Stimulated activated effector memory CD8-positive, alpha-beta T cell treated with anti-CD3 and anti-CD28 coated beads, Interleukin-12 subunit alpha, Interleukin-12 subunit beta, amount 100 ng/mL, for 72 hours (primary cell): Measurements from ENCODE around the gene OR2M2.

Experiments
- ATAC-seq: fragments of 150-1000 bp; cut with Tn5 transposase; 2 replicates; pipeline ENCODE4 v1.10.0; 2021
- DNase-seq, 2 donors: peaks; one replicate each; pipeline ENCODE4 v3.0.0; 2021 to 2022; ENCODE audit warnings: low spot score in 2 of 2
- H3K27ac Mint-ChIP-seq: one replicate; pipeline ENCODE4 v1.8.0; 2022; ENCODE audit warnings: mild to moderate bottlenecking, mixed read lengths
- H3K36me3 Mint-ChIP-seq: one replicate; pipeline ENCODE4 v1.8.0; 2022; ENCODE audit warnings: mild to moderate bottlenecking, mixed read lengths
- H3K4me1 Mint-ChIP-seq: one replicate; pipeline ENCODE4 v1.8.0; 2022; ENCODE audit warnings: mixed read lengths
- H3K4me3 Mint-ChIP-seq: one replicate; pipeline ENCODE4 v1.8.0; 2022; ENCODE audit warnings: mild to moderate bottlenecking, mixed read lengths
- H3K9me3 Mint-ChIP-seq: one replicate; pipeline ENCODE4 v1.8.0; 2022; ENCODE audit warnings: mixed read lengths

The OR2M2 gene

GRCh38 chr1:248174521-248174920 is at the start of gene OR2M2:
Gene OR2M2 (plus strand): TSS chr1:248174821. CDS start chr1:248179986, 5,165 bp downstream.
- no peaks in the 10 kb centered on the region for H3K9me3 Mint-ChIP-seq
- no peak within 1 kb of the TSS for H3K27ac Mint-ChIP-seq
- H3K4me3 Mint-ChIP-seq: no peak within 1 kb of the TSS
- ATAC-seq: no peak
- H3K36me3 Mint-ChIP-seq: no peaks in the 10 kb centered on the region
- DNase-seq: no peak
- H3K4me1 Mint-ChIP-seq: no peaks in the 10 kb centered on the region

GRCh38 chr1:248127653-248128052 is 47.0 kb upstream of the OR2M2 start:
- peaks cover 26% of the 10 kb centered on the region for H3K9me3 Mint-ChIP-seq
- no peak overlapping the region for H3K27ac Mint-ChIP-seq
- no peaks in the 10 kb centered on the region for H3K4me1 Mint-ChIP-seq
- ATAC-seq: no peak
- H3K36me3 Mint-ChIP-seq: no peaks in the 10 kb centered on the region
- no peak overlapping the region for H3K4me3 Mint-ChIP-seq
- DNase-seq: no peak

- H3K4me3 Mint-ChIP-seq: no peak overlapping the region
- no peak for DNase-seq
- no peak overlapping the region for H3K27ac Mint-ChIP-seq
- no peaks in the 10 kb centered on the region for H3K4me1 Mint-ChIP-seq
- H3K9me3 Mint-ChIP-seq: peaks cover 8% of the 10 kb centered on the region
- ATAC-seq: no peak
- H3K36me3 Mint-ChIP-seq: no peaks in the 10 kb centered on the region
Observed at GRCh38 chr1:248136811-248137210, 37.8 kb upstream of the OR2M2 start.

GRCh38 chr1:248140846-248141245 is 33.8 kb upstream of the OR2M2 start:
- H3K36me3 Mint-ChIP-seq: no peaks in the 10 kb centered on the region
- DNase-seq: no peak
- peaks cover 10% of the 10 kb centered on the region for H3K9me3 Mint-ChIP-seq
- no peak for ATAC-seq
- no peak overlapping the region for H3K27ac Mint-ChIP-seq
- H3K4me3 Mint-ChIP-seq: no peak overlapping the region
- H3K4me1 Mint-ChIP-seq: no peaks in the 10 kb centered on the region

GRCh38 chr1:248143311-248143710 is 31.3 kb upstream of the OR2M2 start:
- Mint-ChIP-seq H3K9me3 (peaks cover 10% of the 10 kb centered on the region), H3K4me1 (no peaks in the 10 kb centered on the region), H3K4me3 (no peak overlapping the region), H3K27ac (no peak overlapping the region), H3K36me3 (no peaks in the 10 kb centered on the region)
- ATAC-seq (no peak), DNase-seq (no peak)

GRCh38 chr1:248144513-248145198 is 30.0 kb upstream of the OR2M2 start, which contains the start of gene OR2M5:
Gene OR2M5 (plus strand): TSS chr1:248145148. CDS start chr1:248145148, 0 bp downstream.
- H3K4me1 Mint-ChIP-seq: no peaks in the 10 kb centered on the region
- H3K4me3 Mint-ChIP-seq: no peak within 1 kb of the TSS
- DNase-seq (no peak), ATAC-seq (no peak)
- H3K36me3 Mint-ChIP-seq: no peaks in the 10 kb centered on the region
- peaks cover 15% of the 10 kb centered on the region for H3K9me3 Mint-ChIP-seq
- H3K27ac Mint-ChIP-seq: no peak within 1 kb of the TSS

GRCh38 chr1:248152056-248152827 is 22.4 kb upstream of the OR2M2 start:
- Mint-ChIP-seq H3K9me3 (peaks cover 5% of the 10 kb centered on the region), H3K4me1 (no peaks in the 10 kb centered on the region), H3K36me3 (no peaks in the 10 kb centered on the region), H3K27ac (no peak overlapping the region), H3K4me3 (no peak overlapping the region)
- DNase-seq: no peak
- ATAC-seq: no peak

- Mint-ChIP-seq H3K4me3 (no peak overlapping the region), H3K27ac (no peak overlapping the region), H3K9me3 (no peaks in the 10 kb centered on the region), H3K36me3 (no peaks in the 10 kb centered on the region), H3K4me1 (no peaks in the 10 kb centered on the region)
- DNase-seq: no peak
- ATAC-seq: no peak
Observed at GRCh38 chr1:248155927-248156326, 18.7 kb upstream of the OR2M2 start.

- DNase-seq (no peak), ATAC-seq (no peak)
- H3K4me1 Mint-ChIP-seq: no peaks in the 10 kb centered on the region
- H3K9me3 Mint-ChIP-seq: no peaks in the 10 kb centered on the region
- H3K36me3 Mint-ChIP-seq: no peaks in the 10 kb centered on the region
- no peak overlapping the region for H3K4me3 Mint-ChIP-seq
- H3K27ac Mint-ChIP-seq: no peak overlapping the region
Observed at GRCh38 chr1:248158758-248159157, 15.9 kb upstream of the OR2M2 start.

GRCh38 chr1:248164031-248164430 is 10.6 kb upstream of the OR2M2 start:
- ATAC-seq (no peak), DNase-seq (no peak)
- no peaks in the 10 kb centered on the region for H3K4me1 Mint-ChIP-seq
- no peak overlapping the region for H3K4me3 Mint-ChIP-seq
- no peaks in the 10 kb centered on the region for H3K36me3 Mint-ChIP-seq
- no peak overlapping the region for H3K27ac Mint-ChIP-seq
- H3K9me3 Mint-ChIP-seq: no peaks in the 10 kb centered on the region

GRCh38 chr1:248165186-248165585 is 9.4 kb upstream of the OR2M2 start:
- H3K4me3 Mint-ChIP-seq: no peak overlapping the region
- no peak overlapping the region for H3K27ac Mint-ChIP-seq
- ATAC-seq (no peak), DNase-seq (no peak)
- no peaks in the 10 kb centered on the region for H3K9me3 Mint-ChIP-seq
- H3K36me3 Mint-ChIP-seq: no peaks in the 10 kb centered on the region
- no peaks in the 10 kb centered on the region for H3K4me1 Mint-ChIP-seq

- DNase-seq: no peak
- ATAC-seq: no peak
- H3K4me1 Mint-ChIP-seq: no peaks in the 10 kb centered on the region
- no peaks in the 10 kb centered on the region for H3K36me3 Mint-ChIP-seq
- peaks cover 16% of the 10 kb centered on the region for H3K9me3 Mint-ChIP-seq
- no peak overlapping the region for H3K27ac Mint-ChIP-seq
- no peak overlapping the region for H3K4me3 Mint-ChIP-seq
Observed at GRCh38 chr1:248183996-248184395, 9.4 kb downstream of the OR2M2 start.

GRCh38 chr1:248187363-248187762 is 12.7 kb downstream of the OR2M2 start:
- no peak for DNase-seq
- Mint-ChIP-seq H3K4me3 (no peak overlapping the region), H3K27ac (no peak overlapping the region), H3K4me1 (no peaks in the 10 kb centered on the region), H3K36me3 (no peaks in the 10 kb centered on the region), H3K9me3 (peaks cover 24% of the 10 kb centered on the region)
- no peak for ATAC-seq

- Mint-ChIP-seq H3K27ac (no peak overlapping the region), H3K36me3 (no peaks in the 10 kb centered on the region), H3K4me1 (no peaks in the 10 kb centered on the region), H3K4me3 (no peak overlapping the region), H3K9me3 (peaks cover 18% of the 10 kb centered on the region)
- DNase-seq (no peak), ATAC-seq (no peak)
Observed at GRCh38 chr1:248189026-248189425, 14.4 kb downstream of the OR2M2 start.

GRCh38 chr1:248194117-248194516 is 19.5 kb downstream of the OR2M2 start:
- Mint-ChIP-seq H3K4me3 (no peak overlapping the region), H3K9me3 (peaks cover 17% of the 10 kb centered on the region), H3K27ac (no peak overlapping the region), H3K36me3 (no peaks in the 10 kb centered on the region), H3K4me1 (no peaks in the 10 kb centered on the region)
- ATAC-seq (no peak), DNase-seq (no peak)

- H3K4me3 Mint-ChIP-seq: no peak within 1 kb of the TSS
- no peak for ATAC-seq
- no peak within 1 kb of the TSS for H3K27ac Mint-ChIP-seq
- no peaks in the 10 kb centered on the region for H3K4me1 Mint-ChIP-seq
- no peaks in the 10 kb centered on the region for H3K36me3 Mint-ChIP-seq
- H3K9me3 Mint-ChIP-seq: peaks cover 10% of the 10 kb centered on the region
- no peak for DNase-seq
Observed at GRCh38 chr1:248196965-248197364, 22.3 kb downstream of the OR2M2 start, which contains the start of gene OR2M3. Gene OR2M3 (plus strand): TSS chr1:248197265. CDS start chr1:248203068, 5,803 bp downstream.
